ENCODE data around the gene LRRC15. TPM values are rescaled to one million over a fixed set of nuclear protein-coding genes. Genes with fewer than 3 reads are reported as not detected.

Gene LRRC15
- total RNA-seq, 1 donor from 2014 or later: not detected

DNA sequence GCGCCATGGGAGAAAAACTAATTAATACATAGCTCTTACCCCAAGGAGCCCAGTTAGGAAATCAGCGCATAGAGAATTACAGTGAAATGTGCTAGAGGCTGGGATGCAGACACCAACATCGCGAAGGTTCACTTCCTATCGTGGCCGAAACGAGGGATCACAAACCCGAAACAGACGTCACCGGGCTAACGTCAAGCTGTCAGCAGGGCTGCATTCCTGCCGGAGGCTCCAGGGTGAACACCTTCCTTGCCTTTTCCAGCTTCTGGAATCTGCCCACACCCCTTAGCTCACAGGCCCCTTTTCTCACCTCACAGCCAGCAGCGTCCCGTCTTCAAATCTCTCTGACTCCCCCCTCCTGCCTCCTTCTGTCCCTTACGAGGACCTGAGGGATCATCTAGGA is 16.5 kb upstream of the LRRC15 start:
- no peak for DNase-seq
- TF ChIP-seq, protein P1, sequence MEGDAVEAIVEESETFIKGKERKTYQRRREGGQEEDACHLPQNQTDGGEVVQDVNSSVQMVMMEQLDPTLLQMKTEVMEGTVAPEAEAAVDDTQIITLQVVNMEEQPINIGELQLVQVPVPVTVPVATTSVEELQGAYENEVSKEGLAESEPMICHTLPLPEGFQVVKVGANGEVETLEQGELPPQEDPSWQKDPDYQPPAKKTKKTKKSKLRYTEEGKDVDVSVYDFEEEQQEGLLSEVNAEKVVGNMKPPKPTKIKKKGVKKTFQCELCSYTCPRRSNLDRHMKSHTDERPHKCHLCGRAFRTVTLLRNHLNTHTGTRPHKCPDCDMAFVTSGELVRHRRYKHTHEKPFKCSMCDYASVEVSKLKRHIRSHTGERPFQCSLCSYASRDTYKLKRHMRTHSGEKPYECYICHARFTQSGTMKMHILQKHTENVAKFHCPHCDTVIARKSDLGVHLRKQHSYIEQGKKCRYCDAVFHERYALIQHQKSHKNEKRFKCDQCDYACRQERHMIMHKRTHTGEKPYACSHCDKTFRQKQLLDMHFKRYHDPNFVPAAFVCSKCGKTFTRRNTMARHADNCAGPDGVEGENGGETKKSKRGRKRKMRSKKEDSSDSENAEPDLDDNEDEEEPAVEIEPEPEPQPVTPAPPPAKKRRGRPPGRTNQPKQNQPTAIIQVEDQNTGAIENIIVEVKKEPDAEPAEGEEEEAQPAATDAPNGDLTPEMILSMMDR (IDR thresholded peaks at IDR 0.05; ENCODE audit: partially characterized antibody, unreplicated experiment): no peak
- Mint-ChIP-seq H3K27me3 (ENCODE audit: unreplicated experiment) (peaks cover 8% of the 10 kb centered on the region), H3K4me3 (ENCODE audit: unreplicated experiment) (no peak overlapping the region), H3K27ac (ENCODE audit: unreplicated experiment) (no peak overlapping the region), H3K4me1 (ENCODE audit: low read depth, unreplicated experiment) (peaks cover 4% of the 10 kb centered on the region), H3K9me3 (ENCODE audit: unreplicated experiment) (peaks cover 6% of the 10 kb centered on the region), H3K36me3 (ENCODE audit: unreplicated experiment) (peaks cover 13% of the 10 kb centered on the region)

- no peaks in the 10 kb centered on the region for H3K9me3 Mint-ChIP-seq (ENCODE audit: unreplicated experiment)
- H3K4me3 Mint-ChIP-seq (ENCODE audit: unreplicated experiment): no peak overlapping the region
- no peaks in the 10 kb centered on the region for H3K36me3 Mint-ChIP-seq (ENCODE audit: unreplicated experiment)
- H3K4me1 Mint-ChIP-seq (ENCODE audit: low read depth, unreplicated experiment): peaks cover 9% of the 10 kb centered on the region
- no peak for DNase-seq
- TF ChIP-seq, protein P1 (IDR thresholded peaks at IDR 0.05; ENCODE audit: partially characterized antibody, unreplicated experiment): no peak
- H3K27ac Mint-ChIP-seq (ENCODE audit: unreplicated experiment): no peak overlapping the region
- H3K27me3 Mint-ChIP-seq (ENCODE audit: unreplicated experiment): peaks cover 8% of the 10 kb centered on the region
Observed at GRCh38 chr3:194384569-194385001, 15.0 kb upstream of the LRRC15 start.

DNA sequence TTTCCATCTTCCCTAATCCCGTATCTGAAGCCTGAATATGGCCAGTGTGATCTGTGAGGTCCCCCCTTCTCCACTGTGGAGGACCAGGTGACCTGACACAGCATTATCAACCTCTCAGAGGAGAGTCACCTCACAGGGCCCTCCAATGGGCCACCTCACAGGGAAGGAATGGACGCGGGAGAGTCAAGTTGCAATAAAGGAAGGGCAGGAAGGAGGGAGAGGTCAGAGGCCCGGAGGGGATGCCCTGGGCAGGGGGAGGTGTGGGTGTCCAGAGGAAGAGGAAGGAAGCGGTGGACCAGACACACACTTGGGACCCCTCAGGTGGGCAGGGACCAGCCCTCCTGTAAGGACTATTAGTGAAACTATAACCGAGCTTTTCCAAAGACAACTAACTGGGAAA is 14.6 kb upstream of the LRRC15 start:
- Mint-ChIP-seq H3K4me3 (ENCODE audit: unreplicated experiment) (no peak overlapping the region), H3K9me3 (ENCODE audit: unreplicated experiment) (no peaks in the 10 kb centered on the region), H3K27ac (ENCODE audit: unreplicated experiment) (no peak overlapping the region), H3K27me3 (ENCODE audit: unreplicated experiment) (peaks cover 8% of the 10 kb centered on the region), H3K4me1 (ENCODE audit: low read depth, unreplicated experiment) (peaks cover 9% of the 10 kb centered on the region), H3K36me3 (ENCODE audit: unreplicated experiment) (no peaks in the 10 kb centered on the region)
- DNase-seq: no peak
- TF ChIP-seq, protein P1 (IDR thresholded peaks at IDR 0.05; ENCODE audit: partially characterized antibody, unreplicated experiment): no peak

DNA sequence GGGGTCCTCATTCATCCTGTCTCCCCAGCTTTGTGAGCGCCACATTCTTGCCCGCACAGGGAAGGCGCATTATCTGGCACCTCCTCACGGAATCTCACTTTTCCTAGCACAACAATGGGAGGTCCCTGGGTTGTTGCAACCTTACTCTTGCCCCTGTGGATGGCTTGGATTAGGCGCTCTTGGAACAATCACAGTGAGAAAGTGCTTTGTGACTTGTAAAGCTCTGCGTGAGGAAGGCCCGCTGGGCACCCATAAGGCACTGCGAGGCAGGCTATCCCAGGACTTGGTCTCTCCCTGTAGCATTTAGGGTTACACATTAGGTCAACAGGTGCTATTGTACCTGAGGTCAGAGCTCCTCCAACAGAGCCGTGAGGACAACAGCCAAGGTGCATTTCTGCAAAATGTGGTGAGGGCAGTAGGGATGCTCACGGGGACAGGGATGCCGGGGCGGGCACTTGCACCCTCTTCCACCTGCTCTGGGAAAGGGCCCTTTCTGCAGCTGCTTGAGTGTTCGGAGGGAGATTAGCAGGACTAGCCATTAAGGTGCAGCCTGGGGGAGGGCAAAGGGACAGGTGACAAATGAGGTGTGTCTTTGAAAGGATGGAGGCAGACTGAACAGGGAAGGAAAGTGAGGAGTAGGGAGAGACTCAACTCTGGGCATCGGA is 13.9 kb upstream of the LRRC15 start:
- DNase-seq: no peak
- H3K27ac Mint-ChIP-seq (ENCODE audit: unreplicated experiment): no peak overlapping the region
- no peaks in the 10 kb centered on the region for H3K9me3 Mint-ChIP-seq (ENCODE audit: unreplicated experiment)
- H3K4me1 Mint-ChIP-seq (ENCODE audit: low read depth, unreplicated experiment): peaks cover 9% of the 10 kb centered on the region
- TF ChIP-seq, protein P1 (IDR thresholded peaks at IDR 0.05; ENCODE audit: partially characterized antibody, unreplicated experiment): no peak
- H3K27me3 Mint-ChIP-seq (ENCODE audit: unreplicated experiment): peaks cover 8% of the 10 kb centered on the region
- no peaks in the 10 kb centered on the region for H3K36me3 Mint-ChIP-seq (ENCODE audit: unreplicated experiment)
- H3K4me3 Mint-ChIP-seq (ENCODE audit: unreplicated experiment): no peak overlapping the region

DNA sequence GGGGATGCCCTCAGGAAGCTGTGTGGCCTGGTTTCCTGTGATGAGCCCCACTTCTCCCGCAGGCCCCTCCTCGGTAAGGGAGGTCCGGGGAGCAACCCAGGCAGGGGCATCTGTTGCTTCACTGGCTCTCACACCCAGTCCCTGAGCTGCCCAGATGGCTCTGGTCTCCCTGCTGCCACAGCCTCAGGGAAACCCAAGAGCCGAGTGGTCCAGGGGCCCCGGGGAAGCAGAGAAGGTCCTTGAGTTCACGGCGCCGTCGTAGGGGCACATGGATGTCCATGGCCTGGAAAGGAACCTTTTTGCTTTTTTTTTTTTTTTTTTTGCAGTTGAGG is 13.3 kb upstream of the LRRC15 start:
- Mint-ChIP-seq H3K4me1 (ENCODE audit: low read depth, unreplicated experiment) (peaks cover 9% of the 10 kb centered on the region), H3K27me3 (ENCODE audit: unreplicated experiment) (peaks cover 8% of the 10 kb centered on the region), H3K27ac (ENCODE audit: unreplicated experiment) (no peak overlapping the region), H3K36me3 (ENCODE audit: unreplicated experiment) (no peaks in the 10 kb centered on the region), H3K4me3 (ENCODE audit: unreplicated experiment) (no peak overlapping the region), H3K9me3 (ENCODE audit: unreplicated experiment) (no peaks in the 10 kb centered on the region)
- DNase-seq: no peak
- TF ChIP-seq, protein P1 (IDR thresholded peaks at IDR 0.05; ENCODE audit: partially characterized antibody, unreplicated experiment): no peak
